IMR-90 (cell line): ENCODE measurements around the gene RPP30. TPM values are rescaled to one million over a fixed set of nuclear protein-coding genes. Genes with fewer than 3 reads are reported as not detected.

Experiments used
- ATAC-seq: fragments of 200-7000 bp; cut with Tn5 transposase; 2 replicates; pipeline ENCODE4 v1.9.1; 2020; ENCODE audit warnings: low read depth, mild to moderate bottlenecking, moderate library complexity
- BruUV-seq: library from RNA; stranded (reverse); fragments of 400-500 nt; replicated peaks from 2 replicates; lab custom pipeline; 2021; lab: Mats Ljungman, UMichigan
- CTCF ChIA-PET: fragments of 300-600 bp; formaldehyde crosslinking; extraction: SDS; loops from one replicate; lab custom pipeline; 2021; ENCODE audit warnings: antibody characterized with exemption; lab: Yijun Ruan, JAX
- POLR2A ChIA-PET: fragments of 300-600 bp; sonication (Branson Sonifier 250); formaldehyde crosslinking; loops from one replicate; lab custom pipeline; 2022; ENCODE audit warnings: antibody characterized with exemption; ENCODE audit not compliant: unreplicated experiment; lab: Charles Lee
- DNase-seq: peaks from one replicate; pipeline ENCODE4 v3.0.0; 2013
- H2AFZ ChIP-seq: replicated peaks from 2 replicates; pipeline ENCODE3; 2013; ENCODE audit warnings: low read length, mild to moderate bottlenecking; ENCODE audit not compliant: poor library complexity
- H2AK5ac ChIP-seq: 2 replicates; pipeline ENCODE4 v1.6.1; 2013; ENCODE audit warnings: low read depth, low read length, inconsistent platforms
- H2AK9ac ChIP-seq: replicated peaks from 2 replicates; pipeline ENCODE3; 2013; ENCODE audit warnings: mild to moderate bottlenecking, low read depth, low read length, moderate library complexity; ENCODE audit not compliant: poor library complexity
- H2BK120ac ChIP-seq: 2 replicates; pipeline ENCODE4 v1.6.1; 2013; ENCODE audit warnings: low read depth, low read length, inconsistent platforms
- H2BK15ac ChIP-seq: 3 replicates; pipeline ENCODE4 v1.6.1; 2013; ENCODE audit warnings: low read depth, low read length, inconsistent platforms
- H2BK20ac ChIP-seq: 2 replicates; pipeline ENCODE4 v1.6.1; 2013; ENCODE audit warnings: low read depth, mild to moderate bottlenecking, inconsistent platforms, low read length, moderate library complexity
- H2BK5ac ChIP-seq: 2 replicates; pipeline ENCODE4 v1.6.1; 2013; ENCODE audit warnings: mild to moderate bottlenecking, low read depth, low read length, inconsistent platforms; ENCODE audit not compliant: poor library complexity, severe bottlenecking
- H3K14ac ChIP-seq: replicated peaks from 2 replicates; pipeline ENCODE4 v1.6.1; 2013; ENCODE audit warnings: low read depth, low read length, inconsistent platforms
- H3K18ac ChIP-seq: 2 replicates; pipeline ENCODE4 v1.6.1; 2013; ENCODE audit warnings: low read depth, low read length, control low read depth
- H3K23ac ChIP-seq: 2 replicates; pipeline ENCODE4 v1.6.1; 2013; ENCODE audit warnings: low read depth, low read length, inconsistent platforms
- H3K27ac ChIP-seq: 2 replicates; pipeline ENCODE4 v1.5.1; 2013; ENCODE audit warnings: mild to moderate bottlenecking, control low read depth, low read length; ENCODE audit not compliant: insufficient read depth
- H3K27me3 ChIP-seq: 2 replicates; pipeline ENCODE4 v1.6.1; 2013; ENCODE audit warnings: low read length; ENCODE audit not compliant: control insufficient read depth, insufficient read depth
- H3K36me3 ChIP-seq: 2 replicates; pipeline ENCODE4 v1.6.1; 2013; ENCODE audit warnings: low read length, mixed read lengths; ENCODE audit not compliant: control insufficient read depth, insufficient read depth
- H3K4ac ChIP-seq: 2 replicates; pipeline ENCODE4 v1.6.1; 2013; ENCODE audit warnings: low read depth, low read length, inconsistent platforms
- H3K4me1 ChIP-seq: 2 replicates; pipeline ENCODE4 v1.6.1; 2013; ENCODE audit warnings: low read length, mixed read lengths; ENCODE audit not compliant: control insufficient read depth, insufficient read depth
- H3K4me2 ChIP-seq: 2 replicates; pipeline ENCODE4 v1.6.1; 2013; ENCODE audit warnings: low read depth, mild to moderate bottlenecking, control low read depth, low read length, moderate library complexity
- H3K4me3 ChIP-seq: 2 replicates; pipeline ENCODE4 v1.5.1; 2013; ENCODE audit warnings: low read depth, mild to moderate bottlenecking, control low read depth, low read length, moderate library complexity; ENCODE audit not compliant: insufficient read depth
- H3K56ac ChIP-seq: 2 replicates; pipeline ENCODE4 v1.6.1; 2013; ENCODE audit warnings: low read length, inconsistent platforms; ENCODE audit not compliant: insufficient read depth; ENCODE audit errors: extremely low read depth
- H3K79me1 ChIP-seq, 2 experiments: 2 replicates each; pipeline ENCODE4 v1.6.1; 2013; ENCODE audit warnings: low read length in 2 of 2, inconsistent platforms in 1 of 2, low read depth in 1 of 2
- H3K9ac ChIP-seq: 2 replicates; pipeline ENCODE4 v1.6.1; 2013; ENCODE audit warnings: low read depth, low read length, control low read depth
- H3K9me1 ChIP-seq: 2 replicates; pipeline ENCODE4 v1.6.1; 2013; ENCODE audit warnings: low read length, inconsistent platforms; ENCODE audit not compliant: insufficient read depth
- H3K9me3 ChIP-seq: 2 replicates; pipeline ENCODE4 v1.6.1; 2013; ENCODE audit warnings: low read length; ENCODE audit not compliant: control insufficient read depth, insufficient read depth
- H4K20me1 ChIP-seq: 2 replicates; pipeline ENCODE4 v1.6.1; 2013; ENCODE audit warnings: low read length, inconsistent platforms; ENCODE audit not compliant: insufficient read depth
- H4K5ac ChIP-seq: 2 replicates; pipeline ENCODE4 v1.6.1; 2013; ENCODE audit warnings: mild to moderate bottlenecking, low read depth, low read length, control low read depth
- H4K8ac ChIP-seq, 2 experiments: 2 replicates each; pipeline ENCODE4 v1.6.1; 2013; ENCODE audit warnings: low read depth in 2 of 2, low read length in 2 of 2, control low read depth in 1 of 2, inconsistent platforms in 1 of 2
- H4K91ac ChIP-seq: 2 replicates; pipeline ENCODE4 v1.6.1; 2013; ENCODE audit warnings: low read depth, low read length, inconsistent platforms; ENCODE audit not compliant: insufficient read depth
- CEBPB ChIP-seq: IDR thresholded peaks from 2 replicates; pipeline ENCODE4 v1.6.1; 2012; ENCODE audit warnings: low read depth, low read length, improper control_type of control experiment
- RFX5 ChIP-seq: IDR thresholded peaks from 2 replicates; pipeline ENCODE4 v1.8.0; 2012; ENCODE audit warnings: low read depth, mild to moderate bottlenecking, low read length, moderate library complexity
- WGBS, 2 experiments: methylation state at CpG; one replicate each; pipeline versions ENCODE4 v1.1.5 to v1.1.7; 2013; ENCODE audit warnings: missing lambda C conversion rate in 2 of 2; ENCODE audit not compliant: insufficient read length in 1 of 2; ENCODE audit errors: extremely low coverage in 2 of 2; 5-methylcytosine and 5-hydroxymethylcytosine counted together
- dilution Hi-C: fragments of 300-500 bp; cut with HindIII; formaldehyde crosslinking; loops from one replicate; pipeline ENCODE4 v1.14.3; 2018; ENCODE audit warnings: low sequenced_read_pairs; ENCODE audit not compliant: unreplicated experiment
- in situ Hi-C: fragments of 300-500 bp; cut with MboI; formaldehyde crosslinking; loops from 3 replicates; pipeline ENCODE4 v1.14.3; 2019; ENCODE audit warnings: low sequenced_read_pairs, inconsistent platforms, mixed read lengths
- intact Hi-C: fragments of 100-400 bp; cut with micrococcal nuclease; formaldehyde crosslinking; loops from 2 replicates; pipeline ENCODE4 v1.10.0; 2022
- polyA plus RNA-seq, 3 experiments: library from polyadenylated mRNA; depleted of rRNA; stranded (reverse); fragments of >200 nt; gene quantifications; 2 replicates each; pipeline ENCODE4 v1.2.3, GENCODE V29; 2012; ENCODE audit warnings: low replicate concordance in 1 of 3
- total RNA-seq: library from RNA; depleted of rRNA; stranded (reverse); fragments of >200 nt; gene quantifications from 2 replicates; pipeline ENCODE4 v1.2.3, GENCODE V29; 2012

RPP30 gene
- total and polyA plus RNA-seq, 2 of the 4 experiments (the other 2 are of a cell fraction) = 27.6 to 45.2 TPM

GRCh38 chr10:90822508-90822907, 49.3 kb upstream of the RPP30 start:
- H3K56ac ChIP-seq = no peak overlapping the region
- no peak overlapping the region for H2AK9ac ChIP-seq
- H3K9me1 ChIP-seq = no peaks in the 10 kb centered on the region
- H2BK120ac ChIP-seq = no peak overlapping the region
- no peak overlapping the region for H4K91ac ChIP-seq
- no peak overlapping the region for H3K4ac ChIP-seq
- no peak overlapping the region for H2AFZ ChIP-seq
- no peak overlapping the region for H3K23ac ChIP-seq
- intact Hi-C loops = no loop called here
- ChIA-PET CTCF (no interaction called here), POLR2A (no interaction called here)
- H2BK5ac ChIP-seq = no peak overlapping the region
- no peak overlapping the region for H2BK20ac ChIP-seq
- no peaks in the 10 kb centered on the region for H4K20me1 ChIP-seq
- TF ChIP-seq RFX5 (no peak), CEBPB (no peak)
- no peaks in the 10 kb centered on the region for H3K9me3 ChIP-seq
- WGBS, 2 experiments = no CpG with 5 or more reads among the region's 1 CpG
- H3K4me2 ChIP-seq = no peak overlapping the region
- no peaks in the 10 kb centered on the region for H3K79me1 ChIP-seq
- H3K36me3 ChIP-seq = no peaks in the 10 kb centered on the region
- no peak overlapping the region for H3K14ac ChIP-seq
- H4K5ac ChIP-seq = no peak overlapping the region
- no peak overlapping the region for H4K8ac ChIP-seq
- no TSS peak for BruUV-seq
- H3K9ac ChIP-seq = no peak overlapping the region
- H3K27ac ChIP-seq = no peak overlapping the region
- in situ Hi-C loops = no loop called here
- DNase-seq = no peak
- no peak overlapping the region for H3K18ac ChIP-seq
- H3K4me1 ChIP-seq = no peaks in the 10 kb centered on the region
- no peak overlapping the region for H3K4me3 ChIP-seq
- ATAC-seq = no peak
- no peak overlapping the region for H2AK5ac ChIP-seq
- no peak overlapping the region for H2BK15ac ChIP-seq
- H3K27me3 ChIP-seq = no peaks in the 10 kb centered on the region; the same call in 1 of the 2 replicates
- dilution Hi-C loops = no loop called here
